ENCODE measurements around the gene HSPG2. TPM values are rescaled to one million over a fixed set of nuclear protein-coding genes. Genes with fewer than 3 reads are reported as not detected.

HSPG2 gene
- total RNA-seq, 2 donors from 2014 or later, result 0.20 TPM; not detected in 1

DNA sequence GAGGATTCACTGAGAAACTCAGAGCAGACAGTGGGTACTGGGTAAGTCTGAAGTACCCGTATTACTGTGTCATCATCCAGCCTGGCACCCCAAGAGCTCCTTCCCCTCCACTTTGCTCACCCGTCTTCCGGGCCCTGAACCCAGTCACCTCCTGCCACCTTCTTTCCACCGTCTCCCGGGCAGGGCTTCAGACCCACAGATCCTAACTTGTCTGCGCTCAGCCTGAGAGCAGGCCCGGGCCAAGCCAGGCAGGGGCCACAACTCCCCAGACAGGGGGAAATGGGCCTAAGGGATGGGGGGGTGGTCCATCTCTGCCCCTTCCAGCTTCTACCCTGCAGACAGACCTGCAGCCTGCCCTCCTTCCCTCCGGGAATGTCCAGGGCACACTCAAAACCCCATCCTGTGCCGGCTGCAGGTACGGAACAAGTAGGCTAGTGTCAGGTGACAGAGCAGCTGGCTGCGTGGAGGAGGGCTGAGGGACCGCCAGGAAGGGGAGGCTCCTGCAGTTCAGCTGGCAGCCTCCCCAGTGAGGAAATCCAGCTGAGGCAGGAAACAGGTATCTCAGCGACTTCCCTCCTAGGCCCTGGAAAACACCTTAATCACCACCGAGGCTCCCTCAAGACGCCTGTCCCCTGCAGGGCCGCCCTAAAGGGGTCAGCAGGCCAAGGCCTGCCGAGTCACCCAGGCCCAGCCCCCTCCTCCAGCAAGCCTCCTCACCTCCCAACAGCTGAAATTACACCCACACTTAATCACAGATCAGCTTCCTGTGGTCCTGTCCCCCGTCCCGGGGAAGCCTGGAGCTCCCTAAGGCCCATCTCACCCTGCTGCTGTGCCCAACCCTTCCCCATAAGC is 3.5 kb downstream of the HSPG2 start:
- Mint-ChIP-seq H3K4me3 (no peak overlapping the region), H3K27ac (no peak overlapping the region), H3K27me3 (peaks cover 13 to 19% of the 10 kb centered on the region in 2 donors), H3K4me1 (ENCODE audit: low read depth in 2 of 2) (peaks cover 7 to 14% of the 10 kb centered on the region in 2 donors), H3K36me3 (no peaks in the 10 kb centered on the region), H3K9me3 (no peaks in the 10 kb centered on the region)
- ATAC-seq (no peak), DNase-seq (ENCODE audit: low spot score) (no peak)

- ATAC-seq (no peak), DNase-seq (ENCODE audit: low spot score) (no peak)
- Mint-ChIP-seq H3K36me3 (no peaks in the 10 kb centered on the region), H3K27ac (no peak overlapping the region), H3K27me3 (peaks cover 0 to 10% of the 10 kb centered on the region in 2 donors), H3K4me1 (ENCODE audit: low read depth in 2 of 2) (peaks cover 0 to 4% of the 10 kb centered on the region in 2 donors), H3K4me3 (no peak overlapping the region), H3K9me3 (no peaks in the 10 kb centered on the region)
Measured at GRCh38 chr1:21932127-21932526, 5.0 kb downstream of the HSPG2 start.

- no peak for DNase-seq (ENCODE audit: low spot score)
- Mint-ChIP-seq H3K36me3 (no peaks in the 10 kb centered on the region), H3K9me3 (no peaks in the 10 kb centered on the region), H3K27me3 (peaks cover 0 to 10% of the 10 kb centered on the region in 2 donors), H3K4me3 (no peak overlapping the region), H3K4me1 (ENCODE audit: low read depth in 2 of 2) (peaks cover 0 to 4% of the 10 kb centered on the region in 2 donors), H3K27ac (no peak overlapping the region)
- no peak for ATAC-seq
Measured at GRCh38 chr1:21931171-21932093, 5.7 kb downstream of the HSPG2 start.

- H3K27me3 Mint-ChIP-seq, result peaks cover 0 to 9% of the 10 kb centered on the region in 2 donors
- peaks cover 0 to 3% of the 10 kb centered on the region in 2 donors for H3K4me1 Mint-ChIP-seq (ENCODE audit: low read depth in 2 of 2)
- DNase-seq (ENCODE audit: low spot score) (no peak), ATAC-seq (no peak)
- no peak overlapping the region for H3K4me3 Mint-ChIP-seq
- no peak overlapping the region for H3K27ac Mint-ChIP-seq
- H3K36me3 Mint-ChIP-seq, result no peaks in the 10 kb centered on the region
- no peaks in the 10 kb centered on the region for H3K9me3 Mint-ChIP-seq
Measured at GRCh38 chr1:21930629-21931170, 6.4 kb downstream of the HSPG2 start.

DNA sequence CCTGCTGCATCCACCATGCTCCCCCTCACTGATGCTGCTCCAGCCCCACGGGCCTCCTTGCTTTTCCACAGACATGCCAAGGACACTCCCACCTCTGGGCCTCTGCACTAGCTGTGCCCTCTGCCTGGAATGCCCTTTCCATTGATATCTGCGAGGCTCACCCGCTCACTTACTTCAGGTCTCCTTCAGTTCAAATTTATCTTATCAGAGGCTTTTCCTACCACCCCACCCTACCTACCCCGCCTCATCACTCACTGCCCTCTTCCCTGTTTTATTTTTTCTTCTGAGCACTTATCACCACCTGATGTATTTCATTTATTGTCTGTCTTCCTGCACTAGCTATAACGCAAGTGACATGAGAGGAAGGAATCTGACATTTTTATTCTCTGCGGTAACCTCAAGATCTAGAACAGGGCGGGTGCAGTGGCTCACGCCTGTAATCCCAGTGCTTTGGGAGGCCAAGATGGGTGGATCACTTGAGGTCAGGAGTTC is 7.0 kb downstream of the HSPG2 start:
- ATAC-seq (no peak), DNase-seq (ENCODE audit: low spot score) (no peak)
- H3K36me3 Mint-ChIP-seq, result no peaks in the 10 kb centered on the region
- H3K27me3 Mint-ChIP-seq, result peaks cover 0 to 5% of the 10 kb centered on the region in 2 donors
- H3K4me1 Mint-ChIP-seq (ENCODE audit: low read depth in 2 of 2), result no peaks in the 10 kb centered on the region
- no peak overlapping the region for H3K27ac Mint-ChIP-seq
- H3K9me3 Mint-ChIP-seq, result no peaks in the 10 kb centered on the region
- H3K4me3 Mint-ChIP-seq, result no peak overlapping the region

DNA sequence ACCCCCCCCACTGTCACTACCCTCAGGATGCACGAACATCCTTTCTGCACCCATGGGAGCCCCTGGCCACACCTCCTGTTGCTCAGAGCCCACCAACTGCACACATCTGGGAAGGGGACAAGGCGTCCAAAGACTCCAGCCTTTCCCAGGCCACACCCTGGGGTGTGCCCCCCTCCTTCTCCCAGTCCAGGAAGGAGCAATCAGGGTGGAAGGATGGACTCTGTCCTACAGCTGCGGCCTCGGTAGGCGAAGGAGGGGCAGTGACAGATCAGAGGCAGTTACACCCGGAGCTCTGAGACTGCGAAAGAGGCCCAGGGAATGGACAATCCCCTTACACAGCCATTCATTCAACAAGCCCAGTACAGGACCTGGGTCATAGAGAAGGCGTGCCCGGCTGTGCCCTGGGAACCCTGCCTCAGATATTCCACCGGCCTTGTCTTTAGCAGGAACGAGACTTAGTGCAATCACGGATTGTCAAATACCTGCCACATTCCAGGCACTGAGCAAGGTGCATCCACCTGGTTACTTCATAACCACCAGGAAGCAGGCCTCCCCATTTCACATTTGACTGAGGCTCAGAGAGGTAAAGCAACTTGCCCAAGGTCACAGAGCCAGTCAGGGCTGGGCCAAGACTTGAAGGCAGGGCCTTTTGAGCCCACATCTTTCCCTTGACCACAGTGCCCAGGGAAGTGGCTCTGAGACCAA is 9.4 kb downstream of the HSPG2 start:
- Mint-ChIP-seq H3K9me3 (no peaks in the 10 kb centered on the region), H3K36me3 (no peaks in the 10 kb centered on the region), H3K4me3 (no peak overlapping the region), H3K27ac (no peak overlapping the region), H3K27me3 (no peaks in the 10 kb centered on the region), H3K4me1 (ENCODE audit: low read depth in 2 of 2) (no peaks in the 10 kb centered on the region)
- ATAC-seq, result peak in 1 of 2 donors; percentile 33
- no peak for DNase-seq (ENCODE audit: low spot score)

DNA sequence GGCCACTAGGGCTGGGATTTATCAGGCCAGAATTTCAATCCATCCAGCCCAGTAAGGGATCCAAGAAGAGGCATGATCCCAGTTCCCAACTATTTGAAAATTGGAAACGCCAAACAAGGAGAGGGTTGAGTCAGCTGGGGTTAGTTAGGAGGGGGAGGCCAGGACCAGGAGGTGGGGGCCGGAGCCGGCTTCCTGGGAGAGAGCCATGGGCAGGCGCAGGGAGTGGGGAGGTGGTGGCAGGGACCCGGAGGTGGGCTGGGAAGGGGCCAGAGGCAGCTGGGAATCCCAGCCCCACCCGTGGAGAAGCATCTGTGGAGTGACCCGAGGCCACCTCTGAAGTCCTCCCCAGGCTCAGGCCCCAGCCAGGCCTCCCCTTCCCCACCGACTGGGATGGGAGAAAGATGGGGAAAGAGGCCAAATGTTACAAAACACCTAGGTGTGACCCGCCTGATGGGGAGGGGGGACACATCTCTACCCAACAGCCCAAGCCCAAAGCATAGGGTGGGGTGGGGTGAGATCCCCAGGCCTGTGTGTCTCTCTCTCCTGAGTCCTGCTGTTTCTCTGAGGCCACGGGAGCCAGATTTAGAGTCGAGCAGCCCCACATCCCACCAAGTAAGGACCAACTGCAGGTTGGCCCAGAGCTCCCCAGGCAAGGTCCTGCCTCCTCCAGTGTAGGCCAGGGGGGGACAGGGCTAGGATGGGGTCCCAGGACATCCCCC is 10.1 kb downstream of the HSPG2 start:
- no peaks in the 10 kb centered on the region for H3K36me3 Mint-ChIP-seq
- no peaks in the 10 kb centered on the region for H3K4me1 Mint-ChIP-seq (ENCODE audit: low read depth in 2 of 2)
- H3K27me3 Mint-ChIP-seq, result no peaks in the 10 kb centered on the region
- H3K9me3 Mint-ChIP-seq, result no peaks in the 10 kb centered on the region
- no peak overlapping the region for H3K4me3 Mint-ChIP-seq
- ATAC-seq (no peak), DNase-seq (ENCODE audit: low spot score) (no peak)
- H3K27ac Mint-ChIP-seq, result no peak overlapping the region

DNA sequence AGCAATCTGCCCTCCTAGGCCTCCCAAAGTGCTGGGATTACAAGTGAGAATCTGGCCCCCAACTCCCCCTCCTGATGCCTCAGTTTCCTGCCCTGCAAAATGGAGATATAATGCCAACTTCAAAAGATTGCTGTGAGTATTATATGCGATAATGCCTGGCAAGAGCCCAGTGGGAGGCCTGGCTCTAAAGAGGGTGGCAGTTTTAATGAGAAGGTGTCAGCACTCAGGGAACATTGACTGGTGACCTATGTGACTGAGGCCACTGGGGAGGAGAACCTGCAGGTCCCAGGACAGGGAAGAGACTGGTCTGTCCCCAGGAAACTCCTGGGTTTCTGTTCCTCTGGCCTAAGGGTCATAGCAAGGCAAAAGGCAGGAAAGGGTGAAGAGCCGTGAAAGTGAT is 11.0 kb downstream of the HSPG2 start:
- DNase-seq (ENCODE audit: low spot score), result no peak
- no peaks in the 10 kb centered on the region for H3K36me3 Mint-ChIP-seq
- no peaks in the 10 kb centered on the region for H3K9me3 Mint-ChIP-seq
- H3K4me3 Mint-ChIP-seq, result no peak overlapping the region
- no peak overlapping the region for H3K27ac Mint-ChIP-seq
- no peaks in the 10 kb centered on the region for H3K27me3 Mint-ChIP-seq
- no peak for ATAC-seq
- no peaks in the 10 kb centered on the region for H3K4me1 Mint-ChIP-seq (ENCODE audit: low read depth in 2 of 2)

- Mint-ChIP-seq H3K4me1 (ENCODE audit: low read depth in 2 of 2) (no peaks in the 10 kb centered on the region), H3K27ac (no peak overlapping the region), H3K4me3 (no peak overlapping the region), H3K27me3 (no peaks in the 10 kb centered on the region), H3K36me3 (no peaks in the 10 kb centered on the region), H3K9me3 (no peaks in the 10 kb centered on the region)
- DNase-seq (ENCODE audit: low spot score) (no peak), ATAC-seq (no peak)
Measured at GRCh38 chr1:21925334-21925940, 11.7 kb downstream of the HSPG2 start.

GRCh38 chr1:21924503-21925005 is 12.6 kb downstream of the HSPG2 start:
- Mint-ChIP-seq H3K9me3 (no peaks in the 10 kb centered on the region), H3K4me1 (ENCODE audit: low read depth in 2 of 2) (no peaks in the 10 kb centered on the region), H3K27ac (no peak overlapping the region), H3K27me3 (no peaks in the 10 kb centered on the region), H3K4me3 (no peak overlapping the region), H3K36me3 (no peaks in the 10 kb centered on the region)
- DNase-seq (ENCODE audit: low spot score), result no peak
- ATAC-seq, result no peak

DNA sequence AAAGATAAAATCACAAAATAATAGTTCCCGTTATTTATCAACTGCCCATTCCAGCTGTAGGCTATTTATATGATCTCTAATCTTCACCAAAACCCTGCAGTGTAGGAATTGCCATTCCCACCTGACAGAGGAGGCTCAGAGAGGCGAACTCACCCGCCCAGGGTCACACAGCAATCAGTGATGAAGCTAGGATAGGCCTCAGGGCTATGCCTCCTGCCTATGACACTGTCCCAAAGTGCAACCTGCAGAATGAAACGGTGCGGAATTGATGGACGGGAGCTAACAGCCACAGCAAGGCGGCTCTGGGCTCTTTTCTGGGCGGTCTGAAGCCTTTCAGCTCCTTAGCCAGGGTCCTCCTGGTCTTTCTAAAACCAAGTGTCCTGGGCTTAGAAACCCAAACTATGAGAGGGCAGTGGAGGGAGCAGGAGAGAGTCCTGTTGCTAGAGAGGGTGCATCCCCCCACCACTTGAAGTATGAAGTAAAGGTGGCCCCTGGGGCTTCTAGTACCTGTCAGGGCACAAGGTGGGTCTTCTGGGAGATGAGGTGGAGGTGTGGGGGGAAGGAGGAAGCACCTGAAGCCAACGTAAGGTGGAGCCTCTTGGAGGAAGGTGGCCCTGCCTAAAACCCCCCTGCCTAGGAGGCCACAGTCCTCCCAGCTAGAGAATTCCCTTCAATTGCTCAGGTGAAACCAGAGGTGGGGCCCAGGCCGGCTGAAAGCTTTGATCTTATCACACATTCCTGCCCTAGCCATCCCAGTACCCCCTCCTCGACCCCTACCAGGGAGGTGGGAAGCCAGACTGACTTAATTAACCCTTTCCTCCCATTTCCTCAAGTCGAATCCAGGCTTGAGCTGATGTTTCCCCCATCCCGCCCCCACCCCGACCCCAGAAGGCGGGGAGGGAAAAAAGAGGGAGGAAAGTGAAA is 14.8 kb downstream of the HSPG2 start:
- Mint-ChIP-seq H3K4me3 (no peak overlapping the region), H3K36me3 (no peaks in the 10 kb centered on the region), H3K4me1 (ENCODE audit: low read depth in 2 of 2) (no peaks in the 10 kb centered on the region), H3K27me3 (no peaks in the 10 kb centered on the region), H3K27ac (no peak overlapping the region), H3K9me3 (no peaks in the 10 kb centered on the region)
- DNase-seq (ENCODE audit: low spot score), result no peak
- no peak for ATAC-seq
